Measurements from ENCODE around the gene GSG1L2. TPM values are rescaled to one million over a fixed set of nuclear protein-coding genes. Genes with fewer than 3 reads are reported as not detected.

The GSG1L2 gene
- total RNA-seq, 1 experiment from 2014 or later, result not detected

- in situ Hi-C loops (cut with HindIII; ENCODE audit: low pct_unique_long_range_greater_than_20kb, low sequenced_read_pairs), result no loop called here
- ATAC-seq (no peak), DNase-seq (ENCODE audit: low read depth, low spot score) (no peak)
- no peak for TF ChIP-seq TCF7L2 (IDR thresholded peaks at IDR 0.05; ENCODE audit: low read depth, low read length)
- no peak for TF ChIP-seq SIN3A (IDR thresholded peaks at IDR 0.05; ENCODE audit: borderline replicate concordance, insufficient read depth, low read depth, low read length)
- TF ChIP-seq POLR2AphosphoS5 (IDR thresholded peaks at IDR 0.05; ENCODE audit: low read depth, low read length), result no peak
- no peak for TF ChIP-seq CTCF (IDR thresholded peaks at IDR 0.05)
- TF ChIP-seq, protein P1, sequence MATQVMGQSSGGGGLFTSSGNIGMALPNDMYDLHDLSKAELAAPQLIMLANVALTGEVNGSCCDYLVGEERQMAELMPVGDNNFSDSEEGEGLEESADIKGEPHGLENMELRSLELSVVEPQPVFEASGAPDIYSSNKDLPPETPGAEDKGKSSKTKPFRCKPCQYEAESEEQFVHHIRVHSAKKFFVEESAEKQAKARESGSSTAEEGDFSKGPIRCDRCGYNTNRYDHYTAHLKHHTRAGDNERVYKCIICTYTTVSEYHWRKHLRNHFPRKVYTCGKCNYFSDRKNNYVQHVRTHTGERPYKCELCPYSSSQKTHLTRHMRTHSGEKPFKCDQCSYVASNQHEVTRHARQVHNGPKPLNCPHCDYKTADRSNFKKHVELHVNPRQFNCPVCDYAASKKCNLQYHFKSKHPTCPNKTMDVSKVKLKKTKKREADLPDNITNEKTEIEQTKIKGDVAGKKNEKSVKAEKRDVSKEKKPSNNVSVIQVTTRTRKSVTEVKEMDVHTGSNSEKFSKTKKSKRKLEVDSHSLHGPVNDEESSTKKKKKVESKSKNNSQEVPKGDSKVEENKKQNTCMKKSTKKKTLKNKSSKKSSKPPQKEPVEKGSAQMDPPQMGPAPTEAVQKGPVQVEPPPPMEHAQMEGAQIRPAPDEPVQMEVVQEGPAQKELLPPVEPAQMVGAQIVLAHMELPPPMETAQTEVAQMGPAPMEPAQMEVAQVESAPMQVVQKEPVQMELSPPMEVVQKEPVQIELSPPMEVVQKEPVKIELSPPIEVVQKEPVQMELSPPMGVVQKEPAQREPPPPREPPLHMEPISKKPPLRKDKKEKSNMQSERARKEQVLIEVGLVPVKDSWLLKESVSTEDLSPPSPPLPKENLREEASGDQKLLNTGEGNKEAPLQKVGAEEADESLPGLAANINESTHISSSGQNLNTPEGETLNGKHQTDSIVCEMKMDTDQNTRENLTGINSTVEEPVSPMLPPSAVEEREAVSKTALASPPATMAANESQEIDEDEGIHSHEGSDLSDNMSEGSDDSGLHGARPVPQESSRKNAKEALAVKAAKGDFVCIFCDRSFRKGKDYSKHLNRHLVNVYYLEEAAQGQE (IDR thresholded peaks at IDR 0.05; ENCODE audit: insufficient read depth in 1 of 2, low read depth in 2 of 2, low read length in 1 of 2), result no peak
- no peak overlapping the region for H3K27ac ChIP-seq (ENCODE audit: low read length)
- H3K36me3 ChIP-seq (ENCODE audit: control insufficient read depth, insufficient read depth, low read length), result no peaks in the 10 kb centered on the region; the same call in 1 of the 2 replicates
- ChIA-PET POLR2A (no interaction called here), CTCF (no interaction called here)
- BruUV-seq (replicated peaks), result no TSS peak
- intact Hi-C loops (cut with micrococcal nuclease; ENCODE audit: unreplicated experiment), result no loop called here
- H3K27me3 ChIP-seq (ENCODE audit: control insufficient read depth, insufficient read depth, low read length), result 0 out of 2 replicates have a peak, but pooled peaks cover 2% of the 10 kb centered on the region
- H3K9me3 ChIP-seq (ENCODE audit: control insufficient read depth, insufficient read depth, low read depth, low read length), result no peaks in the 10 kb centered on the region
- H3K4me3 ChIP-seq (ENCODE audit: low read depth in 2 of 2, low read length in 2 of 2), result no peak overlapping the region
- H3K4me1 ChIP-seq (ENCODE audit: control insufficient read depth, insufficient read depth, low read length), result no peaks in the 10 kb centered on the region
Measured at GRCh38 chr17:9833922-9834321, 12.0 kb upstream of the GSG1L2 start.

GRCh38 chr17:9830711-9831110 is 8.8 kb upstream of the GSG1L2 start:
- Histone ChIP-seq H3K4me3 (ENCODE audit: low read depth in 2 of 2, low read length in 2 of 2) (no peak overlapping the region), H3K4me1 (ENCODE audit: control insufficient read depth, insufficient read depth, low read length) (no peaks in the 10 kb centered on the region), H3K9me3 (ENCODE audit: control insufficient read depth, insufficient read depth, low read depth, low read length) (no peaks in the 10 kb centered on the region), H3K36me3 (ENCODE audit: control insufficient read depth, insufficient read depth, low read length) (no peaks in the 10 kb centered on the region), H3K27ac (ENCODE audit: low read length) (no peak overlapping the region), H3K27me3 (ENCODE audit: control insufficient read depth, insufficient read depth, low read length) (0 out of 2 replicates have a peak, but pooled peaks cover 2% of the 10 kb centered on the region)
- in situ Hi-C loops (cut with HindIII; ENCODE audit: low pct_unique_long_range_greater_than_20kb, low sequenced_read_pairs), result no loop called here
- no peak for DNase-seq (ENCODE audit: low read depth, low spot score)
- TF ChIP-seq, protein P1 (IDR thresholded peaks at IDR 0.05; ENCODE audit: insufficient read depth in 1 of 2, low read depth in 2 of 2, low read length in 1 of 2), result no peak
- TF ChIP-seq TCF7L2 (IDR thresholded peaks at IDR 0.05; ENCODE audit: low read depth, low read length) (no peak), SIN3A (IDR thresholded peaks at IDR 0.05; ENCODE audit: borderline replicate concordance, insufficient read depth, low read depth, low read length) (no peak), POLR2AphosphoS5 (IDR thresholded peaks at IDR 0.05; ENCODE audit: low read depth, low read length) (no peak), CTCF (IDR thresholded peaks at IDR 0.05) (no peak)
- BruUV-seq (replicated peaks), result no TSS peak
- CTCF ChIA-PET, result no interaction called here
- POLR2A ChIA-PET, result interaction anchor here (0.7 kb wide), 1 partner anchor 87 kb away, joined by 3 read pairs; no protein-coding TSS in a partner anchor
- no peak for ATAC-seq
- intact Hi-C loops (cut with micrococcal nuclease; ENCODE audit: unreplicated experiment), result no loop called here

Measured in Panc1 (cell line).